ENCODE results near the gene PAK5.

DNA sequence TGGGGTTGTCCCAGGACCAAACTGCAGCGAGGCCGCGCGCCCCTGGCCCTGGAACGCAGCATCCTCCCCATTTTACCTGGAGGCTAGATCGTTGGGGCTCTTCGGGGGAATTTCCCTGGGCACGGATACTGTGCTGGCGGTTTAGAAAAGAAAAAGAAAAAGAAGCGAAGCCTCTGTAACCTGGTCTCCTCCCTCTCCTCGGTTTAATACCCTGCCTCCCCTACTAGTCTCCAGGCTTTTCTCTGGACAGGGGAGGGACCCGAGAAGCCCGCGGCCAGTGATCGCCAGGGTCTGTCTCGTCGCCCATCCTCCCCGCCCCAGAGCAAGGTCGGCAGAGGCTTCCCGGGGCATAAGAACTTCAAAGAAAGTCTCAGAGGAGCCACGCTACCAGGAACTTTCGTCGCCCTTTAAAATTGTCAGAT lies 330.6 kb downstream of the PAK5 start:
- TF ChIP-seq, protein P1, sequence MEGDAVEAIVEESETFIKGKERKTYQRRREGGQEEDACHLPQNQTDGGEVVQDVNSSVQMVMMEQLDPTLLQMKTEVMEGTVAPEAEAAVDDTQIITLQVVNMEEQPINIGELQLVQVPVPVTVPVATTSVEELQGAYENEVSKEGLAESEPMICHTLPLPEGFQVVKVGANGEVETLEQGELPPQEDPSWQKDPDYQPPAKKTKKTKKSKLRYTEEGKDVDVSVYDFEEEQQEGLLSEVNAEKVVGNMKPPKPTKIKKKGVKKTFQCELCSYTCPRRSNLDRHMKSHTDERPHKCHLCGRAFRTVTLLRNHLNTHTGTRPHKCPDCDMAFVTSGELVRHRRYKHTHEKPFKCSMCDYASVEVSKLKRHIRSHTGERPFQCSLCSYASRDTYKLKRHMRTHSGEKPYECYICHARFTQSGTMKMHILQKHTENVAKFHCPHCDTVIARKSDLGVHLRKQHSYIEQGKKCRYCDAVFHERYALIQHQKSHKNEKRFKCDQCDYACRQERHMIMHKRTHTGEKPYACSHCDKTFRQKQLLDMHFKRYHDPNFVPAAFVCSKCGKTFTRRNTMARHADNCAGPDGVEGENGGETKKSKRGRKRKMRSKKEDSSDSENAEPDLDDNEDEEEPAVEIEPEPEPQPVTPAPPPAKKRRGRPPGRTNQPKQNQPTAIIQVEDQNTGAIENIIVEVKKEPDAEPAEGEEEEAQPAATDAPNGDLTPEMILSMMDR (IDR thresholded peaks at IDR 0.05), result no peak
- TF ChIP-seq POLR2A (IDR thresholded peaks at IDR 0.05), result no peak
